ENCODE results near the gene KLF2.
"Not testable (repeated sequence)": the region's sequence is repeated elsewhere in the genome, so short reads cannot be mapped to it uniquely, and the experiment has no call there.

The KLF2 gene

DNA sequence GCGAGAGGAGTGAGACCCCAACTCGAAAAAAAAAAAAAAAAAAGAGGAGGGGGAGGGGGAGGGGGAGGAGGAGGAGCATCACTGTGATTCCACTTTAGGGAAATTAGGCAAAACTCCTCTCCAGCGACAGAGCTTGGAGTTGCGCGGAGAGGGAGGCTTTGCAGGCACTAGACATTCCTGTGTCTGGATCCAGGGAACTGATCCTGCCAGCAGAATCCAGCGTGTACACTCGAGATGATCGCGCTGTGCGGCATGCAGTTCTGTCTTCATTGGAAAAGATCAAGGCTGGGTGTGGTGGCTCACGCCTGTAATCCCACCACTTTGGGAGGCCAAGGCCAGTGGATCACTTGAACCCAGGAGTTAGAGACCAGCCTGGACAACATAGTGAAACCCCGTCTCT lies 29.6 kb upstream of the KLF2 start:
- no peak for TF ChIP-seq CTCF (IDR thresholded peaks at IDR 0.05)
- H3K27ac Mint-ChIP-seq, result no peak overlapping the region
- no peaks in the 10 kb centered on the region for H3K9me3 Mint-ChIP-seq
- peaks cover 22% of the 10 kb centered on the region for H3K27me3 Mint-ChIP-seq (ENCODE audit: low read depth, poor library complexity)
- no peak for DNase-seq
- no peak overlapping the region for H3K4me3 Mint-ChIP-seq
- no peaks in the 10 kb centered on the region for H3K36me3 Mint-ChIP-seq (ENCODE audit: low read depth)
- H3K4me1 Mint-ChIP-seq, result peaks cover 22% of the 10 kb centered on the region

- DNase-seq, result no peak
- H3K27me3 Mint-ChIP-seq (ENCODE audit: low read depth, poor library complexity), result peaks cover 22% of the 10 kb centered on the region
- H3K9me3 Mint-ChIP-seq, result no peaks in the 10 kb centered on the region
These were observed 27.9 kb upstream of the KLF2 start for GRCh38 chr19:16296713-16297112.

GRCh38 chr19:16297575-16298178 lies 26.9 kb upstream of the KLF2 start:
- no peak for TF ChIP-seq CTCF (IDR thresholded peaks at IDR 0.05)
- Mint-ChIP-seq H3K9me3 (no peaks in the 10 kb centered on the region), H3K4me1 (peaks cover 24% of the 10 kb centered on the region), H3K27ac (no peak overlapping the region), H3K4me3 (no peak overlapping the region), H3K27me3 (ENCODE audit: low read depth, poor library complexity) (peaks cover 27% of the 10 kb centered on the region), H3K36me3 (ENCODE audit: low read depth) (no peaks in the 10 kb centered on the region)
- DNase-seq, result no peak

More at GRCh38 chr19:16296713-16297112, 27.9 kb upstream of the KLF2 start:
- TF ChIP-seq CTCF (IDR thresholded peaks at IDR 0.05), result no peak
- peaks cover 17% of the 10 kb centered on the region for H3K4me1 Mint-ChIP-seq
- no peak overlapping the region for H3K4me3 Mint-ChIP-seq
- no peak overlapping the region for H3K27ac Mint-ChIP-seq
- no peaks in the 10 kb centered on the region for H3K36me3 Mint-ChIP-seq (ENCODE audit: low read depth)

- H3K4me3 Mint-ChIP-seq, result no peak overlapping the region
- no peaks in the 10 kb centered on the region for H3K36me3 Mint-ChIP-seq (ENCODE audit: low read depth)
- peaks cover 27% of the 10 kb centered on the region for H3K27me3 Mint-ChIP-seq (ENCODE audit: low read depth, poor library complexity)
- H3K4me1 Mint-ChIP-seq, result peaks cover 17% of the 10 kb centered on the region
- TF ChIP-seq CTCF (IDR thresholded peaks at IDR 0.05), result no peak
- no peaks in the 10 kb centered on the region for H3K9me3 Mint-ChIP-seq
- no peak for DNase-seq
- H3K27ac Mint-ChIP-seq, result peak overlapping the region; percentile 18
These were observed 26.3 kb upstream of the KLF2 start for GRCh38 chr19:16298334-16298733.

- no peak for TF ChIP-seq CTCF (IDR thresholded peaks at IDR 0.05)
- DNase-seq, result no peak
- Mint-ChIP-seq H3K9me3 (no peaks in the 10 kb centered on the region), H3K4me1 (peaks cover 18% of the 10 kb centered on the region), H3K27me3 (ENCODE audit: low read depth, poor library complexity) (peaks cover 33% of the 10 kb centered on the region), H3K36me3 (ENCODE audit: low read depth) (no peaks in the 10 kb centered on the region), H3K4me3 (no peak overlapping the region), H3K27ac (peak overlapping the region; percentile 51)
These were observed 22.5 kb upstream of the KLF2 start for GRCh38 chr19:16301999-16302694.

GRCh38 chr19:16303755-16304154 lies 20.9 kb upstream of the KLF2 start:
- Mint-ChIP-seq H3K27me3 (ENCODE audit: low read depth, poor library complexity) (peaks cover 31% of the 10 kb centered on the region), H3K27ac (no peak overlapping the region)

GRCh38 chr19:16304511-16304910 lies 20.1 kb upstream of the KLF2 start:
- not testable (repeated sequence) for H3K4me3 Mint-ChIP-seq; H3K27ac Mint-ChIP-seq; DNase-seq; H3K9me3 Mint-ChIP-seq; H3K36me3 Mint-ChIP-seq (ENCODE audit: low read depth)
- peaks cover 22% of the 10 kb centered on the region for H3K4me1 Mint-ChIP-seq
- peaks cover 29% of the 10 kb centered on the region for H3K27me3 Mint-ChIP-seq (ENCODE audit: low read depth, poor library complexity)

More at GRCh38 chr19:16303755-16304154, 20.9 kb upstream of the KLF2 start:
- peaks cover 22% of the 10 kb centered on the region for H3K4me1 Mint-ChIP-seq
- no peak overlapping the region for H3K4me3 Mint-ChIP-seq
- no peaks in the 10 kb centered on the region for H3K9me3 Mint-ChIP-seq
- no peaks in the 10 kb centered on the region for H3K36me3 Mint-ChIP-seq (ENCODE audit: low read depth)
- TF ChIP-seq CTCF (IDR thresholded peaks at IDR 0.05), result no peak
- DNase-seq, result no peak

GRCh38 chr19:16305060-16305459 lies 19.6 kb upstream of the KLF2 start:
- H3K27ac Mint-ChIP-seq; H3K9me3 Mint-ChIP-seq; DNase-seq; H3K36me3 Mint-ChIP-seq (ENCODE audit: low read depth); H3K4me3 Mint-ChIP-seq: not testable (repeated sequence)
- Mint-ChIP-seq H3K27me3 (ENCODE audit: low read depth, poor library complexity) (peaks cover 32% of the 10 kb centered on the region), H3K4me1 (peaks cover 22% of the 10 kb centered on the region)

All from nephron progenitor cell (in vitro differentiated cells).